HepG2 (cell line): ENCODE results near the gene TRIM10. TPM values are rescaled to one million over a fixed set of nuclear protein-coding genes. Genes with fewer than 3 reads are reported as not detected.

Source experiments
- ATAC-seq: fragments of 200-7000 bp; cut with Tn5 transposase; 3 replicates; pipeline ENCODE4 v1.9.1; 2020; ENCODE audit warnings: mild to moderate bottlenecking, moderate library complexity
- BruUV-seq: library from RNA; stranded (reverse); fragments of 400-500 nt; replicated peaks from 2 replicates; lab custom pipeline; 2021; lab: Mats Ljungman, UMichigan
- CTCF ChIA-PET: fragments of 300-600 bp; formaldehyde crosslinking; extraction: SDS; loops from one replicate; lab custom pipeline; 2021; ENCODE audit warnings: low total read pairs, inconsistent platforms, low intra/inter-chr PET ratio; lab: Yijun Ruan, JAX
- POLR2A ChIA-PET: fragments of 350-600 bp; sonication (Branson Sonifier 250); formaldehyde crosslinking; loops from one replicate; lab custom pipeline; 2020; ENCODE audit warnings: antibody characterized with exemption, inconsistent platforms; lab: Yijun Ruan, JAX
- DNase-seq: peaks from one replicate; pipeline ENCODE4 v3.0.0-alpha.2; 2015; ENCODE audit warnings: low spot score
- FAIRE-seq: peaks from 3 replicates; lab custom pipeline; 2011; peaks lifted over from hg19 to GRCh38; lab: Jason Lieb, UNC
- H2AFZ ChIP-seq: one replicate; pipeline ENCODE4 v1.6.1; 2011; ENCODE audit warnings: low read length, inconsistent platforms
- H3K27ac ChIP-seq: fragments of 300-600 bp; 3 replicates; pipeline ENCODE4 v1.8.0; 2011; ENCODE audit warnings: mixed run types, mild to moderate bottlenecking, mixed read lengths, low read length, inconsistent platforms; ENCODE audit not compliant: insufficient read depth; ENCODE audit errors: extremely low read length
- H3K27me3 ChIP-seq, 2 experiments: fragments of 200-600 bp in 1 of 2; 2 replicates in 1 of 2; 3 replicates in 1 of 2; pipeline versions ENCODE4 v1.6.0 to v1.8.0; 2011; ENCODE audit warnings: low read length in 2 of 2, mild to moderate bottlenecking in 2 of 2, moderate library complexity in 2 of 2, inconsistent platforms in 1 of 2; ENCODE audit not compliant: insufficient read depth in 2 of 2, control insufficient read depth in 1 of 2
- H3K36me3 ChIP-seq, 2 experiments: fragments of 200-600 bp in 1 of 2; replicated peaks in 1 of 2; 2 replicates in 1 of 2; 3 replicates in 1 of 2; pipeline versions ENCODE4 v1.5.1 to v1.8.0; 2011; ENCODE audit warnings: low read length in 2 of 2, inconsistent platforms in 1 of 2; ENCODE audit not compliant: insufficient read depth in 2 of 2, control insufficient read depth in 1 of 2
- H3K4me1 ChIP-seq: 2 replicates; pipeline ENCODE4 v1.5.1; 2012; ENCODE audit warnings: low read length, inconsistent platforms; ENCODE audit not compliant: insufficient read depth
- H3K4me2 ChIP-seq: 2 replicates; pipeline ENCODE4 v1.6.0; 2011; ENCODE audit warnings: low read depth, low read length, inconsistent platforms
- H3K4me3 ChIP-seq, 3 experiments: fragments of 200-600 bp in 1 of 3; sonication (generic), shearing (Covaris generic) in 1 of 3; replicated peaks in 1 of 3; 2 replicates each; pipeline ENCODE4 v1.5.1; 2011 to 2016; ENCODE audit warnings: low read length in 3 of 3, inconsistent platforms in 2 of 3, low read depth in 2 of 3, mild to moderate bottlenecking in 2 of 3, control low read depth in 1 of 3, mixed read lengths in 1 of 3; ENCODE audit not compliant: insufficient read depth in 1 of 3
- H3K79me2 ChIP-seq: one replicate; pipeline ENCODE4 v1.6.1; 2011; ENCODE audit warnings: low read length, inconsistent platforms; ENCODE audit not compliant: insufficient read depth
- H3K9ac ChIP-seq: 2 replicates; pipeline ENCODE4 v1.6.0; 2011; ENCODE audit warnings: mild to moderate bottlenecking, low read depth, low read length, inconsistent platforms; ENCODE audit not compliant: insufficient read depth
- H3K9me3 ChIP-seq: 2 replicates; pipeline ENCODE4 v1.5.1; 2012; ENCODE audit warnings: mild to moderate bottlenecking, low read length
- H4K20me1 ChIP-seq: 2 replicates; pipeline ENCODE4 v1.6.0; 2011; ENCODE audit warnings: inconsistent platforms, mild to moderate bottlenecking, low read length, moderate library complexity; ENCODE audit not compliant: insufficient read depth
- ELF1 ChIP-seq: sonication (generic); formaldehyde crosslinking; IDR thresholded peaks from 2 replicates; pipeline ENCODE4 v1.4.0; 2020; ENCODE audit warnings: missing genetic modification reagents
- JARID2 ChIP-seq: sonication (generic); formaldehyde crosslinking; IDR thresholded peaks from 2 replicates; pipeline ENCODE4 v1.8.1; 2023; ENCODE audit warnings: missing genetic modification reagents, inconsistent platforms; ENCODE audit not compliant: insufficient replicate concordance
- KLF16 ChIP-seq, 2 experiments: sonication (generic) in 1 of 2; formaldehyde crosslinking in 1 of 2; IDR thresholded peaks; 2 replicates each; pipeline versions ENCODE4 v1.6.1 to v1.8.0; 2016 to 2023; ENCODE audit warnings: missing genetic modification reagents in 2 of 2, missing compliant biosample characterization in 1 of 2
- ZBTB7B ChIP-seq: sonication (generic); formaldehyde crosslinking; IDR thresholded peaks from 2 replicates; pipeline ENCODE4 v1.4.0; 2020; ENCODE audit warnings: missing genetic modification reagents
- ZKSCAN5 ChIP-seq: sonication (generic); formaldehyde crosslinking; IDR thresholded peaks from 2 replicates; pipeline ENCODE4 v1.5.1; 2020; ENCODE audit warnings: mild to moderate bottlenecking, missing genetic modification reagents
- ZNF205 ChIP-seq: IDR thresholded peaks from 2 replicates; pipeline ENCODE4 v1.6.1; 2018; ENCODE audit warnings: missing biosample characterization, missing genetic modification reagents
- ZNF317 ChIP-seq: sonication (generic); formaldehyde crosslinking; IDR thresholded peaks from 2 replicates; pipeline ENCODE4 v1.5.0; 2020; ENCODE audit warnings: mild to moderate bottlenecking, missing genetic modification reagents
- WGBS: methylation state at CpG from one replicate; pipeline ENCODE4 v1.1.6; 2017; ENCODE audit warnings: low lambda C conversion rate; 5-methylcytosine and 5-hydroxymethylcytosine counted together
- in situ Hi-C: cut with HindIII; loops from 2 replicates; pipeline ENCODE4 v1.10.0; 2017; ENCODE audit warnings: low pct_unique_long_range_greater_than_20kb; ENCODE audit not compliant: extremely low pct_ligation_motif_present
- intact Hi-C: fragments of 100-400 bp; cut with micrococcal nuclease; formaldehyde crosslinking; loops from one replicate; pipeline ENCODE4 v1.10.0; 2022; ENCODE audit not compliant: unreplicated experiment
- polyA plus RNA-seq, 8 experiments: library from polyadenylated mRNA; depleted of rRNA in 3 of 8; stranded (reverse) in 7 of 8; unstranded in 1 of 8; fragments of >200 nt; fragmentation: Illumina TruSeq in 4 of 8; extraction: Trizol in 4 of 8; gene quantifications; 2 replicates each; pipeline versions ENCODE4 v1.2.1 to v1.2.3, GENCODE V29; 2011 to 2016; ENCODE audit warnings: low read depth in 4 of 8, missing spikeins in 1 of 8, mixed read lengths in 1 of 8; ENCODE audit not compliant: insufficient read depth in 1 of 8
- total RNA-seq, 5 experiments: library from RNA; depleted of rRNA; stranded (reverse); fragments of >200 nt; fragmentation: Illumina TruSeq; extraction: Trizol; gene quantifications; 2 replicates each; pipeline ENCODE4 v1.2.3, GENCODE V29; 2016; ENCODE audit warnings: low read depth in 1 of 5
- TF ChIP-seq, protein P1 (sequence below): IDR thresholded peaks from 2 replicates; pipeline ENCODE4 v1.6.1; 2016; ENCODE audit warnings: missing biosample characterization, missing genetic modification reagents, low read depth
- TF ChIP-seq, protein P2 (sequence below): sonication (generic); formaldehyde crosslinking; IDR thresholded peaks from 2 replicates; pipeline ENCODE4 v1.4.0; 2020; ENCODE audit warnings: missing genetic modification reagents
- TF ChIP-seq, protein P3 (sequence below): sonication (generic); formaldehyde crosslinking; IDR thresholded peaks from 2 replicates; pipeline ENCODE4 v1.5.0; 2020; ENCODE audit warnings: missing genetic modification reagents

TRIM10 gene
- total and polyA plus RNA-seq, 2 of the 13 experiments (the other 11 are each of a cell fraction or from before 2014, with no cell fraction given): 4.1 to 6.8 TPM

DNA sequence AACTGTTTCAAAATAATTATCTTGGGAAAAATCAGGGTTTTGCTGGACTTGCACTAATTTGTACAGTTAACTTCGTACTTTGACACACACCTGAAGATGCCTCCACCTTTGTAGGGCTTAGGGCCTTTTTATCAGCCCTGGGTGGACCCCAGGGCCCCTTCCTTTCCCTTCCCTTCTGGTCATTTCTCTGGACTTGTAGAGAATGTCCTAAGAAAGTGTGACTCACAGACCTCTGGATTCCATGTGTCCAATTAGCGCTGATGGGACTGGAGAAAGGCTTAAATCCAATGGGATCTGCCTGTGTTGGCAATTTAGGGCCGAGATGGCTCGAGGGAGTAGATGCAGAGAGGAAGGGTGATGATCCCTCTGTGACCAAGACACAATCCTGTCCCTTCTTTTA, 11.7 kb upstream of the TRIM10 start:
- in situ Hi-C loops (loop anchor here (5.0 kb wide), 1 partner anchor 70 kb away; no protein-coding TSS in a partner anchor), intact Hi-C loops (no loop called here)
- BruUV-seq: no TSS peak
- Histone ChIP-seq H3K79me2 (no peaks in the 10 kb centered on the region), H3K9me3 (no peaks in the 10 kb centered on the region), H3K27ac (no peak overlapping the region), H2AFZ (no peak overlapping the region), H3K27me3 (peaks cover 0 to 1% of the 10 kb centered on the region in 2 experiments; a peak in 1 of 5 replicates), H3K36me3 (peaks cover 10 to 40% of the 10 kb centered on the region in 2 experiments), H4K20me1 (no peaks in the 10 kb centered on the region), H3K4me2 (no peak overlapping the region), H3K9ac (no peak overlapping the region), H3K4me1 (peaks cover 6% of the 10 kb centered on the region), H3K4me3 (no peak overlapping the region)
- FAIRE-seq: no peak
- POLR2A ChIA-PET: no interaction called here
- no peak for DNase-seq
- 85% methylated on average over 4 of the region's 4 CpGs for WGBS
- ATAC-seq: no peak
- TF ChIP-seq ZNF205 (CRISPR knock-in tag) (no peak), JARID2 (CRISPR knock-in tag) (no peak), ZBTB7B (CRISPR knock-in tag) (no peak), ZKSCAN5 (no peak), ZNF317 (CRISPR knock-in tag) (no peak), ELF1 (CRISPR knock-in tag) (no peak), KLF16 (CRISPR knock-in tag; IDR thresholded peaks at IDR 0.05) (no peak)
- TF ChIP-seq, protein P1, sequence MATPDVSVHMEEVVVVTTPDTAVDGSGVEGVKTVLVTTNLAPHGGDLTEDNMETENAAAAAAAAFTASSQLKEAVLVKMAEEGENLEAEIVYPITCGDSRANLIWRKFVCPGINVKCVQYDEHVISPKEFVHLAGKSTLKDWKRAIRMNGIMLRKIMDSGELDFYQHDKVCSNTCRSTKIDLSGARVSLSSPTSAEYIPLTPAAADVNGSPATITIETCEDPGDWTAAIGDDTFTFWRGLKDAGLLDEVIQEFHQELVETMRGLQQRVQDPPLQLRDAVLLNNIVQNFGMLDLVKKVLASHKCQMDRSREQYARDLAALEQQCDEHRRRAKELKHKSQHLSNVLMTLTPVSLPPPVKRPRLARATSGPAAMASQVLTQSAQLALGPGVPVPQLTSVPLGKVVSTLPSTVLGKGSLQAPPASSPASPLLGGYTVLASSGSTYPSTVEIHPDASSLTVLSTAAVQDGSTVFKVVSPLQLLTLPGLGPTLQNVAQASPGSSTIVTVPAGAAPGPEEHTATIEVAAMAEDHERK: no peak
- TF ChIP-seq, protein P2, sequence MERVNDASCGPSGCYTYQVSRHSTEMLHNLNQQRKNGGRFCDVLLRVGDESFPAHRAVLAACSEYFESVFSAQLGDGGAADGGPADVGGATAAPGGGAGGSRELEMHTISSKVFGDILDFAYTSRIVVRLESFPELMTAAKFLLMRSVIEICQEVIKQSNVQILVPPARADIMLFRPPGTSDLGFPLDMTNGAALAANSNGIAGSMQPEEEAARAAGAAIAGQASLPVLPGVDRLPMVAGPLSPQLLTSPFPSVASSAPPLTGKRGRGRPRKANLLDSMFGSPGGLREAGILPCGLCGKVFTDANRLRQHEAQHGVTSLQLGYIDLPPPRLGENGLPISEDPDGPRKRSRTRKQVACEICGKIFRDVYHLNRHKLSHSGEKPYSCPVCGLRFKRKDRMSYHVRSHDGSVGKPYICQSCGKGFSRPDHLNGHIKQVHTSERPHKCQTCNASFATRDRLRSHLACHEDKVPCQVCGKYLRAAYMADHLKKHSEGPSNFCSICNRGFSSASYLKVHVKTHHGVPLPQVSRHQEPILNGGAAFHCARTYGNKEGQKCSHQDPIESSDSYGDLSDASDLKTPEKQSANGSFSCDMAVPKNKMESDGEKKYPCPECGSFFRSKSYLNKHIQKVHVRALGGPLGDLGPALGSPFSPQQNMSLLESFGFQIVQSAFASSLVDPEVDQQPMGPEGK (CRISPR knock-in tag): no peak
- TF ChIP-seq, protein P3, sequence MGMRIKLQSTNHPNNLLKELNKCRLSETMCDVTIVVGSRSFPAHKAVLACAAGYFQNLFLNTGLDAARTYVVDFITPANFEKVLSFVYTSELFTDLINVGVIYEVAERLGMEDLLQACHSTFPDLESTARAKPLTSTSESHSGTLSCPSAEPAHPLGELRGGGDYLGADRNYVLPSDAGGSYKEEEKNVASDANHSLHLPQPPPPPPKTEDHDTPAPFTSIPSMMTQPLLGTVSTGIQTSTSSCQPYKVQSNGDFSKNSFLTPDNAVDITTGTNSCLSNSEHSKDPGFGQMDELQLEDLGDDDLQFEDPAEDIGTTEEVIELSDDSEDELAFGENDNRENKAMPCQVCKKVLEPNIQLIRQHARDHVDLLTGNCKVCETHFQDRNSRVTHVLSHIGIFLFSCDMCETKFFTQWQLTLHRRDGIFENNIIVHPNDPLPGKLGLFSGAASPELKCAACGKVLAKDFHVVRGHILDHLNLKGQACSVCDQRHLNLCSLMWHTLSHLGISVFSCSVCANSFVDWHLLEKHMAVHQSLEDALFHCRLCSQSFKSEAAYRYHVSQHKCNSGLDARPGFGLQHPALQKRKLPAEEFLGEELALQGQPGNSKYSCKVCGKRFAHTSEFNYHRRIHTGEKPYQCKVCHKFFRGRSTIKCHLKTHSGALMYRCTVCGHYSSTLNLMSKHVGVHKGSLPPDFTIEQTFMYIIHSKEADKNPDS: no peak
- CTCF ChIA-PET: no interaction called here
